DMS153 treated with DMSO at 0.1 percent for 48 hours (cell line): ENCODE data around the gene SMAD2.

Source experiments
- DNase-seq: peaks from one replicate; lab custom pipeline; 2025; ENCODE audit not compliant: unreplicated experiment; lab: John Stamatoyannopoulos, UW

The SMAD2 gene

DNA sequence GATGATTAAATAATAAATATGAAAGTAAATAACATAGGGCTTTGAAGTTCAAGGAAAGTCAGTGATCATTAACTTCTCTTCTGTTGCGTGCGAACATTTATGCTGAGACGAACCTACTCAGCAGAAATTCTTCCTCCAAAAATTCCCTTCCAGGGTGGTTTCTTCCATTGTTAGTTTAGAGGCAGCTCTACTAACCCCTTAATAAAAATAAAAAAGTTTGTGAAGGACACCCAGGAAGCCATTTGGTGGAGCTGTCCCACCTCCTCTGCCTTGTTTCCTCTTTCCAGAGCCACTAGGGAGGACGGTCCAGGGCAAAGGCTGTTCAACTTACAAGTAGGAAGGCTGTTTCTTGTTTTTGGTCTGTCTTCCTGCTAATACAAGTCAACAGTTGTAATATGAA is 2.1 kb upstream of the SMAD2 start:
- DNase-seq, result no peak

- DNase-seq, result no peak
Measured at GRCh38 chr18:47932190-47932589, 1.7 kb upstream of the SMAD2 start.

DNA sequence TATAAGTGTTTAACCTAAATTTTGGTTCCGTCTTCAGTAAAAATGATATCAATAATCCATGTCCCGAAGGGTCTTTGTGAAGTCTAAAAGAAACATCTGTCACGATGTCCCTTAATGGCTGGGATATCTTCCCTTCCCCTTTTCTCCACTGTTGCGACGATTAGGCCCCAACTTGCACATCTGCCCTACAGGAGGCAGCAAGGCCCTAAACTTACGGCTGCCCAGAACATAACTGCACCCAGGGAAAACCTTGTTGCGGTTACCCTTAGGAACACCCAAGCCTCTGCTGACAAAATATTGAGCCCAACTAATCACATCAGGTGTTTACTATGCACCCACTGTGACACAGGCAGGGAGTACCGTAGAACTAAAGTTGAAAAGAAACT is 1.3 kb upstream of the SMAD2 start:
- DNase-seq, result peak; percentile 33

DNA sequence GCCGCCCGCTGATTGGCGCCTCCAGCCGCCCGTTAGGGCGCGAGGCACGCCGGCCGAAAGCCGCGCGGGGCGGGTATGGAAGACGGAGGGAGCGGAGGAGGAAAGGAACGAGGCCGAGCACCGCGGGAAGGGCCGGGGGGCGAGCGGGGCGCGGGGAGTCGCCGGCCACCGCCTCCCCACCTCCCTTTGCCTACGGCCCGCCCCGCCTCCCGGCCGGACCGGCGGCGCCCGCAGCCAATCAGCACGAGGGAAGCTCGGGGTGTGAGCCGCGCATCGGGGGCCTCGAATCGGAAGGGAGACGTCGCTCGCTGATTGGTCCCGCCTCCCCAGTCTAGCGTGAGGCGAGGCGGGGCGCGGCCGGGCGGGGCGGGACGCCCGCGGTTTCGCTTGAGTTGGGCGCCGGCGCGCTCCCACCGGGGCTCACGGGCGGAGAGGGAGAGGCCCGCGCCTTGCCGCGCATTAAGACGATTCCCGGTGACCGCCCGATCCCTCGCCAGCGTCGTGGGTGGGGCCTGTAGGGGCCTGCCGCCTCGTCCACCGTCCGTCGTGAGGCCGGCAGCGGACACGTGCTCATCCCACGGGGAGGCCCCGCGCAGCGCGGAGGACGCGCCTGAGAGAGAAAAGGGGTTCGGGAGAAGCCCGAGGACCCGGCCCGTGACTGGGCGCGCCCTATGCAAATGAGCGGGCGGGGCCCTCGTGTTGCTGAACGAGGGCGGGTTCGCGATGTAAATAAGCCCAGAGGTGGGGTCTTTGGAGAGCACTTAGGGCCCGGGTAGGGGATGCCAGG is 665 bp upstream of the SMAD2 start:
- peak; percentile 85 for DNase-seq

DNA sequence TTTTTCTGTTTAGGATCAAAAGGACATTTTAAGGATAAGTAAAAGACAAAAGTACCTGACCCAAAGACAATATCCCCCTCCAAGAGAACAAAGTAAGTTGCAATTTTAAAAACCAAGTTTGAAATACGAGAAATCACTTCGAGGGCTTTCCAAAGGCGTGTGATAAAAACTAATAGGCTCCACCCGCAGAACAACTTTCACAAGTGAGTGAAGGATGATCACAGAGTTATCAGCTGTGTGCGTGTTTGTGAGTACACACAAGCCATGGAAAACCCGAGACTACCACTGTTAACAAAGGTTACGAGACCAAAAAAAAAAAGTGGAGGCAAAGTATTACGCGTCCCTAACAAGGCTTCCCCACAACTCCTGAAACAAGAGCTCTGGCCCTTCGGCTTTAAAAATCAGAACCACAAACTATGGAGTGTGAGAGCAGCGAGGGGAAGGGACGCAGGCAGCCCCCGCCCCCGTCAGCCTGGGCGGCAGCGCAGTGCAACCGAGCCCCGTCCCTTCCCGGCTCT is 719 bp downstream of the SMAD2 start:
- peak; percentile 55 for DNase-seq

DNA sequence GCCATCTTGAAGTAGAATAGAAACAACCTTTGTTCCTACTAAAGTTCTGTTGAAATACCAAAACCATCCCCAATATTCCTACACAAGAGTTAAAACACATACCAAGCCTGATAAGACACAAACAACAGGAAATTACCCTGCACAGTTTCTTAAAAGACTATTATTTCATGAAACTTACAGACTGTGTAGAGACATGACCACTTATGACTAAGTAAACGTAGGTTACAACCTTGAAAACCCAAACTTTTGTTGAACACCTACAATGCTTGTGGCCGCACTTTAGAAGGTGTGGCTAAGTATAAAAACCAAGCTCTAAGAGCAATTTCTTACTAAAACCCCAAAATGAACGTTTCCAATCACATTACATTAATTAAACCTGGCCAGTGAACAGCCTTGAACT is 2.0 kb downstream of the SMAD2 start:
- no peak for DNase-seq

DNA sequence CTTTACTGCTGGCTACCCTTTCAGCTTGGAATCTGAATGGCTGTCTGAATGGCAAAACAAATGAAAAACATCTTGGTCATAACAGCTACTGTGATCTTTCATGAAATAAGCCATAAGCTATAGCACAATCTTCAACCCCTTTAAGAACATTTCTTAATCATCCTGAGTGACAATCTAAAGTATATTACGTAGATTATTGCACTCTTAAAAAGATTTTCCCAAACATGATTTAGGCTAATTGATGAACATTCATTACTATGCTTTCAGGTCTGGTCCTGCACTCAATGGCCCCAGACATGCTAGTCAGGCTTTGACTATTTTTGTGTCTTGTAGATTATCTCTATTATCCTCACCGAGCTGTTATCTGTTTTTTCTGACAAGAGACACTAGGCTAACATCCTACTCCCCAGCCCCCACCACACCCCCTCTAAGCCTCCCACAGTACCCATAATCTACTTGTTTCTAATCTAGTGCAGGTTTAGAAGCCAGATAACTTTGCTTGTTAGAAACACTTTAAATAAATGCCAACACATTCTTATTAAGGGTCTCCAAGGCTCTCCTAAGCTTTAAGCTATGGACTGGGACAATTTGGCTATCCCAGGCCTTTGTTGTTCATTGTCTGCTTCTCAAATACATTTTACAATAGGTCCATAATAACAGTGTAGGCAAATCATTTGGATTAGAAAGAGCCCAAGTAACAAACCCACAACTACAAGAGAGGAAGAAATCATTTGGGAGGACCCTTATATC is 4.2 kb downstream of the SMAD2 start:
- no peak for DNase-seq

- no peak for DNase-seq
Measured at GRCh38 chr18:47919916-47920315, 10.5 kb downstream of the SMAD2 start.

DNA sequence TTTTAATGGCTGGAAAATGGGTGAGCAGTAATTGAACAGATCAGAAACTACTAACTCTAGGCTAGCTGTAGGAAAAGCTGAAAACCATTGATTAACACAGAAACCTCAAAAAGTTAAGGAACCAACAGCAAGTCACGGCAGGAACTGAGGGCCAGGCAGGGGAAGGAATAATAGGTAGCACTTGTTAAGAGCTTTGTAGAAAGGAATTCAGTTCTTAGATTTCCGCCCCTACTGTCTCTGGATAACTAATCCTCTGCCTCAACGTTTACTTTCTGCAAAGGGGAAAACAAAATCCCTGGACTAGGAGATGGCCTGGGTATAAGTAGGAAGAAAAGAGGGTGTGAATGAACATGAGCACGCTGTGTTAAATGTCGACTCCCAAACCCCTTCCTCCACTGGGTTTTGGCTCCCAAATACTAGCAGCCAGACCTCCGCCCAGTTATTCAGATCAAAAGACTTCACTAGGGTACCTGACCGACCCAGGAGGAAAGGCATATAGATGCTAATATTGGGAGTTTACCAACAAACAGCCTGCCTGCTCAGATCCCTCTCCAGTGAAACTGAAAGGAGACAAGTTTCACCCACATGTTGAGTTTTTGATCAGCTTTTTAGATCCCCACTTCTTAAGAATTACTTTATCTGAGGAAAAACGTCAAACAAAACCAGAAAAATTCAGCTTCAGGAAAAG is 12.4 kb downstream of the SMAD2 start:
- DNase-seq, result no peak

GRCh38 chr18:47915930-47916329 is 14.5 kb downstream of the SMAD2 start:
- no peak for DNase-seq

DNA sequence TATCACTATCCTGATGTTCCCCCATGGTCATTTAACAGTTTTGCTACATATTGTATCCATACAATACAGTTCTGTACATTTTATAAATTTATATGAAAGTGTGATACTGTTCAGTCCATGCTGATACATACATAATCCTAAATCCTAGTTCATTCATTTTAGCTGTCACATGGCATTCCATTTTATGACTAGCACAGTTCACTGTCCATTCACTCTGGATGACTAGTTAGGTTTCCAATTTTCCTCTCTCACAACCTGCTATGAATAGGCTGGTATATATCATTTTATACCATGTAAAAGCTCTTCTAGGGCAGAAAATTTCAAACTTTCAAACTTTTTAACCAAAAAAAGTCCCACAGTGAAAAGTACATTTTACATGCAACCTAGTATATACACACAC is 15.2 kb downstream of the SMAD2 start:
- DNase-seq, result no peak

- DNase-seq, result no peak
Measured at GRCh38 chr18:47912794-47913585, 17.5 kb downstream of the SMAD2 start.

GRCh38 chr18:47912343-47912742 is 18.1 kb downstream of the SMAD2 start:
- DNase-seq, result no peak

DNA sequence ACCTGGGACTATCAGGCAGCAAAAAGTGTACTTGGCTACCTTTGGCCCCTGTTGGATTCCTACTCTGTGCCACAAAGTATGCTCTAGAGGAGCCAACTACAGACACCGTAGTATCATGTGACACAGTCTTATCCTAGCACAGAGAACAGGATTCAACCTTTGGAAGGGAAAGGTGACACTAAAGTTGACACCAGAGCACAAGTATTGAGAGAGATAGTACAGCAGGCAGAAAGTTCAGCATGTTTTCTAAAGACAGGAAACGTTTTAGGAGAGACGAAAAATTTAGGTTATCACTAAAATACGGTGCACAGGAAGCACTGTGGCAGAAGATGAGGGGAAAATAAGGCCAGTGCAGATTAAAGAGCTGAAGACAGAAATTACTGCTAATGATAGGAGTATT is 18.6 kb downstream of the SMAD2 start:
- DNase-seq, result no peak

DNA sequence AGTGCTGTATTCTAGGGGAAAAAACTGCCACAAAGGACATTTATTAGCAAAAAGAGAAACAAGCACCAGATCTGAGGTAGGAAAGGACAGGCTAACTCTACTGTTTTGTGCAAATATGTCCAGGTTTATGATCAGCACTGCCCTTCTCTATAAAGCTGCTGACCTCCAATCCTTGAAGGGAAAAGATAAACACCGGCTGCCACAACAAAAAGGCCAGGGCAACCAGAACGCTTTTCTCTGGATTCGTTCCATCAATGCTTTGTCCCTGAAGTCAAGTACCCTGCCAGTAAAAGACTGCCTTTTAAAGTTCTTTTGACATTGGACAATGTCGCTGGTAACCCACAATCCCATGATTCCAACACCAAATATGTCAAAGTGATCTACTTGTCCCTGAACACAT is 21.0 kb downstream of the SMAD2 start:
- DNase-seq, result peak; percentile 17

GRCh38 chr18:47908592-47908991 is 21.9 kb downstream of the SMAD2 start:
- DNase-seq, result no peak

DNA sequence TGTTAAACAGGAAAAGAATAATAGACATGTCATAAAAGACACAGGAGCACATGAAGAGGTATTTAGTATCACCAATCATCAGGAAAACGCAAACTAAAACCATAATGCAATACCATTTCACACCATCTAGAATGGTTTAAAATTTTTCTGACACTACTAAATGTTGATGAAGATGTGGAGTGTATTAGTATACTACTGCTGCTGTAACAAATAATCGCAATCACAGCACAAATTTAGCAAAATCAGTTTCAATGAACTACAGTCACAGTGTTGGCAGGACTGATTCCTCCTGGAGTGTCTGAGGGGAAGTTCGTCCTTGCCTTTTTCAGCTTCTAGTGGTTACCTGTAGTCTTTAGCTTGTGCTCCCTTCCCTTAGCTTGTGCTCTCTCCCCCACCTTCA is 24.1 kb downstream of the SMAD2 start:
- no peak for DNase-seq

DNA sequence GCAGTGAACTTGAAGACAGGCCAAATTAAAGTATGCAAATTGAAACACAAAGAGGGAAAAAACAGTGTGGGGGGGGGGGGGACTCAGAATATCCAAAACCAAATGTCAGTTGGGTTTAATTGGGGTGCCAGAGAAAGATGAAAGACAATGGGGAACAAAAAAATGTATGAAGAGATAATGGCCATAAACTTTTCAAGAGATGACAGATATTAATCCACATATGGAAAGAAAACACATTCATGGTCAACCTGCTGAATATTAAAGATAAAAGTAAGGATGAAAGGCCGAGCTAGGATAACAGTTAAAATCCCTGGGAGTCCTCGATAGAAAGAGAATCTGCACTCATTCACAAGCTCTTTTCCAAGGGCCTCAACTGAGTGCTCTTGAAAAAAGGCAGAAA is 26.6 kb downstream of the SMAD2 start:
- DNase-seq, result no peak

DNA sequence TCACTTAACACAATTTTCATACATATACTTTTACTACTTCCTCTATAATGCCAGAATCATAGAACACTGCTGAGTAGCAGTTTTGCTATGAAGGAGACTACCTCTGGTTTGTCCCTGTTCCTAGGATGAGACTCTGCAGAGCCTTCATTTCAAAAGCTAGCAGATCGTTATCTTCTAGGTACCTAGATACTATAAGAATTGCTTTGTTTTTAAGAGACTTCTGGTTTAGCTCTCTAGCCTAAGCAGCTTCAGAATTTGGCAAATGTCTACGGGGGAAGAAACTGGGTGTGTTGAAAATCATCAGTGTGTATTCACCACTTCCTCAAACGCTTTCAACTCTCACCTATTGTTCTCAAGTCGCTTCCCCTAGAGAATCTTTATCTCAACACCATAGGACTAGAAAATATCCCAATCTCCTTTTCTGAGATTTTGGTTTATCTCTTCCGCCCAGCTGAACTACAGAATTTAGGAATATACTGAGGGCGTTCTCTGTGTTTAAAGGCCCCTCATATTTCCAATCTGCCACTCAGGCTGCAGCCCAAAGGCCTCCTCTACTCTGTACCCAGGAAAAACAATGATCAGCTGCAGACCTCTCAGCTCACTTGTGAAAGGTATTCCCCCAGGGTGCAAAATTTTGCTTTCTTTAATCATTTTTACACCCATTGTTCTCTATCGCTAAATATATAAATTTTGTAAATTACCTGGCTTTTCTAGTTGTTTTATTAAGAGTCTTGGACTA is 28.7 kb downstream of the SMAD2 start:
- no peak for DNase-seq

DNA sequence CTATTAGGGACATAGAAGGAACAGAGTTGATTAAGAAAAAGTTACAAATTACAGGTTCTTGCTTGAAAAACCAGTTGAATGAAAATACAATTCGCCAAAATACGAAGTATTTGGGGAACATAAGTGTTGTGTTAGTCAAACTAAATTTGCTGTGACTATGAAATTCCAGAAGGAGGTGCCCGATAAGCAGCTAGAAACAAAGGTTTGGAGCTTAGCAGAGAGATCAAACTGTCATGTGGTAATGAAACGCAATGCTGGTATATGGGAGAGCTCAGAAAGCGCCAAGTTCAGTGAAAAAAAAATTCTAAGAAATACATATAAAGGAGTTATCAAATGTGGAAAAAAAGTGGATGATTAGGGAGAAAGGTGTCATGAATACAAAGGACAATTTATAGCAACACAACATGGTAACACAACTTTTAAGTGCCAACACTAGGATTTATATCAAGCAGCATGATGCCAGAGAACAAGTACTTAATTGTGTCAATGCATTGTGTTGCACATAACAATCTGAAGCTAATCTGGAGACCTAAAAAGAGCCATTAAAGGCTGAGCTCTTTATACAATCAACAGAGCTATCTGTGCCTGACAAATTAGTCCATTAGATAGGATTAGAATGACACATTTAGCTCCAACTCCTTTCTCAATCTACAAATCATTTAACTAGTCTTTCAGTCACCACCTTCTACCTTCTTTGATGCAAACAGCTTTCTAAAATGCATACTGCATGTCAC is 31.2 kb downstream of the SMAD2 start:
- DNase-seq, result no peak
